Erythroblast (primary cell): ENCODE measurements around the gene UBXN11.

ENCODE experiments used
- DNase-seq, 2 experiments: peaks; one replicate each; lab custom pipeline; 2025; lab: John Stamatoyannopoulos, UW
- GATA1 ChIP-seq: IDR thresholded peaks from 2 replicates; pipeline ENCODE4 v1.6.1; 2011; ENCODE audit warnings: low read depth, mild to moderate bottlenecking, control low read depth, low read length, moderate library complexity
- POLR2A ChIP-seq: IDR thresholded peaks from 2 replicates; pipeline ENCODE4 v1.6.1; 2011; ENCODE audit warnings: mild to moderate bottlenecking, low read length

The UBXN11 gene

DNA sequence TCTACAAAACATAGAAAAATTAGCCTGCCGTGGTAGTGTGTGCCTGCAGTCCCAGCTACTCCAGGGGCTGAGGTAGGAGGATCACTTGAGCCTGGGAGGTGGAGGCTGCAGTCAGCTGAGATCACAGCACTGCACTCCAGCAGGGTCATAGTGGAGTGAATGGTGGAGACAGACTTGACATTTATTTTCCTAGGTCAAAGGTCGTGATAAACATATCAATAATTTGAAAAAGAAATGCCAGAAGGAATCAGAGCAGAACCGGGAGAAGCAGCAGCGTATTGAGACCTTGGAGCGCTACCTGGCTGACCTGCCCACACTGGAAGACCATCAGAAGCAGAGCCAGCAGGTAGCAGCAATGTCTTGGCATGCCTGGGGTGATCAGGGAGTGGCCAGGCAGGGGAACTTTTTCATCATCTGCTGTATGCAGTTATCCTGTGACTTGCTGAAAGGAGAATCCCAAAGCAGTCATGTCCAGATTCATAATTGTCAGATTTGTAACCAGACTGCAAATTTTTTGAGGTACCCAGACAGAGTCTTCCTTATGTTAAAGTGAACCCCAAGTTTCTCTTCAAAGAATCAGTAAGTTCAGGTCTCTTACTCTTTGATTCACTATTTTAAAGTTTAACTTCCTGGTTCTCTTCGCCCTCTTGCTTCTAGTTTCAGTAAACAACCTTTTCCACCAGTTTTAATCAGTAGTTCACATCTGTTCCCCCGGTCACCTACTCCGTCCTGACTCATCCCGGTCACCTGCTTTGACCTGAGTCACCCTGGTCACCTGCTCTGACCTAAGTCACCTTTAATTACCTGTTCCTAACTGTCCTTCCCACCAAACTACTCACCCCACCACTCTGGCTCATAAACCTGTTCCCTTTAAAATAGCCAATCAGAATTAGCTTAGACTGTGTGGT is 37.9 kb downstream of the UBXN11 start:
- no peak for DNase-seq
- TF ChIP-seq POLR2A (no peak), GATA1 (no peak)

DNA sequence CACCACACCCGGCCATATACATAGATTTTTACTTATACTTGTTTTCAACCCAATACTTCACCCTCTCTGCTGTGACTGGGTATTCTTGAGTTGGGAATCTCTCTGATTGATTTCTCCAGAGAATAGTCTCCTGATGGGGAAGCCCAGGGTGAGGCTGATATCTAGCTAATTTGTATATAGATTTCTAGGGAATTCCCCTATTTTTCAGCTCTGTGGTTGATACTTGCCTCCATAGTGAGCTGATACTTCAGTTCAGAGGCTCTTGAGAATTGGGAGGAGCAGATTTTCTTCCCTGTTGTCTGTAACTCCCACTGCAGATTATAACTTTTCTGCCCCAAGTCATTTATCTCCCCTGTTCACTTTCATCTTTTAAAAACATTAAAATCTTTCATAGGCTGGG is 41.0 kb downstream of the UBXN11 start:
- TF ChIP-seq GATA1: no peak
- TF ChIP-seq POLR2A: no peak
- no peak for DNase-seq

DNA sequence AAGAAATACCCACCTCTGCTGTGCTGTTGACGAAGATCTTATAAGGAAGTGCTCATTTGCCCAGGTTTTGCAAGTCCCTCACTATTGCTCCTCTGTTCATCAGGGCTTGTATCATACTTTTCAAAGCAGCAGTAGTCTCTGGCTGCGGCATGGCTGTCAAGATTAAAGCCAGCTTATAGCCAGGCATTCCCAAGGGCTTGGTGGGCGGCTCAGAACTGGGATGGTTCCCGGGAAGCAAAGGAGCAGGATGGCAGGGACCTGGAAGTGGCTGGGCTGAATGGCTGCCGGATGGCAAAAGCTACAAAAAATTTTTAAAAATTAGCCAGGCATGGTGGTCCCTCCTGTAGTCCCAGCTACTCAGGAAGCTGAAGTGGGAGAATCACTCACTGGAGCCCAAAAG is 43.2 kb downstream of the UBXN11 start:
- TF ChIP-seq POLR2A: no peak
- TF ChIP-seq GATA1: no peak
- DNase-seq: no peak

DNA sequence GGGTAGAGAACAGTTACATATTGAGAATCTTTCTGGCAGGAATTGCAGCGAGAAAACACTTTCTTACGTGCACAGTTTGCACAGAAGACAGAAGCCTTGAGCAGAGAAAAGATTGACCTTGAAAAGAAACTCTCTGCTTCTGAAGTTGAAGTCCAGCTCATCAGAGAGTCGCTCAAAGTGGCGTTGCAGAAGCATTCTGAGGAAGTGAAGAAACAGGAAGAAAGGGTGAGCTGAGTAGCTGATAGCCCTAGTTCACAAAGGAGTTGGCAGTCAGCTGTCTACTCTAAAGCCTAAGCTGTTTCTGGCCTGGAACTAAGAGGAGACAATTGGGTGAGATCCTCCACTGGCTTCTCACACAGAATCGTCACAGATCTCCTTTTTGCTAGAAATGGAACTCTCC is 46.9 kb downstream of the UBXN11 start:
- no peak for TF ChIP-seq GATA1
- no peak for TF ChIP-seq POLR2A
- DNase-seq: no peak

DNA sequence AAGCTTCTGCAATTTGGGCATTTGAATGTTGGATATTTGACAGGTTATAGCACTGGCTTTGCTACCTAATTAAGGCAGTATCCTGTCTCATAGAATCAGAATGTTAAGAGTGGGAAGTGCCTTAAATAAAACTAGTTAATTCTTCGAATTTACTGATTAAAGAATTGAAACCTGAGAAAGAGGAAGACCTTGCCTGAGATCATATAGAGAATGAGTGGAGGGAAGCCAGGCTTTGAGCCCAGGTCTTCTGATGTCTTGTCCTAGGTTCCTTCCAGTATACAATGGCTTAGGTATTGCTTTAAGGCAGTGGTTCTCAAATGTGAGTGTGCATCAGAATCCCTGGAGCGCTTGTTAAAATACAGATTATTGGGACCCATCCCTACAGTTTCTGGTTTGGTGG is 47.4 kb downstream of the UBXN11 start:
- no peak for DNase-seq

DNA sequence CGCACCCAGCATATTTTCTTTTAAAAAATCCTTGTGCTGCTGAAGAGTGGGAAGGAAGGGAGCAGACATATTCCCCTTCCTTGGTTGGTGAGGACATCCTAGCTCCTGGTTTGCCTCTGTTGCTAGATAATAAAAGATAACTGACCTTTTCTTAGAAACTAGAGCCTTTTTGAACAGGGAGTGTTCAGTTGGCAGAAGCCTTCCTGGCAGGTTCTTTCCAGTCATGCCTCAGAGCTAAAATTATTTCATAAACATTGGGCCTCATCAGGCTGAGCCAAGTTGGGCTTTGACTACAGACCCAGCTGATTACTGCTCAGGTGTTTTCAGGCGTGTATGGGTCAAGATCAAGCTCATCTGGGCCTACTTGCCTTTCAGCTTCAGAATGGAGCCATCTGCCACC is 49.2 kb downstream of the UBXN11 start:
- no peak for TF ChIP-seq GATA1
- TF ChIP-seq POLR2A: no peak

More for the DNA sequence above, 47.4 kb downstream of the UBXN11 start:
- TF ChIP-seq GATA1 (no peak), POLR2A (no peak)

DNA sequence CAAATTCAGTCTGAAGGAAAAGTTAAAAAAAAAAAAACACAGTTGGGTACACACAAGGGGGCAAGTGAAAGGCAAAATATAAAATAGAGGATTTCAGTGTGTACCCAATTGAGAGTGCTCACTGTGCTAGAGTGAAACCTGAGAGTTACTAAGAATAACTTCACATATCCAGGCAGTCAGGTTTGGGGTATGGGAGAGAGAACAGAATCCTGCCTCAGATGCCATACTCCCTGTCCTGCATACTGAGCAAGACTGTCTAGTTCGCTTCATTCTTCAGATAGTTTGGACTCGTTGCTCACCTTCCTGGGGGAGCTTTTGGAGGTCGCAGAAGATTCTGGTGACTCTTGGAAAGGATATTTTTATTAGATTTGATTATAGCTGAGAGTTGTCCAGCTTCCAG is 52.0 kb downstream of the UBXN11 start:
- TF ChIP-seq GATA1: no peak
- no peak for TF ChIP-seq POLR2A
- no peak for DNase-seq

More for the DNA sequence above, 49.2 kb downstream of the UBXN11 start:
- no peak for DNase-seq

DNA sequence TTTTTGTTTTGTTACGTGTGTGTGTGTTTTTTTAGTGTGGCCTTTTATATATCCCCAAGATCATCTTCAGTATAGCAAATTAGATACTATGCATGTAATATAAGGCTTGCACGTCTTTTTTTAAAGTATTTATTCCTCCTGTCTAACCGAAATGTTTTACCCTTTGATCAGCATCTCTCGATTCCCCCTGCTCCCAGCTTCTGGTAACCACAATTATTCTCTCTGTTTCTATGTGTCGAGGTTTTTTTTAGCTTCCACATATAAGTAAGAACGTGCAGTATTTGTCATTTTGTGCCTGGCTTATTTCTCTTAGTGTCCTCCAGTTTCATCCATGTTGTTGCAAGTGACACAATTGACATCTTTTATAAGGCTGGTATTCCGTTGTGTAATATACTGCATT is 53.7 kb downstream of the UBXN11 start:
- DNase-seq: no peak
- TF ChIP-seq POLR2A: no peak
- TF ChIP-seq GATA1: no peak

DNA sequence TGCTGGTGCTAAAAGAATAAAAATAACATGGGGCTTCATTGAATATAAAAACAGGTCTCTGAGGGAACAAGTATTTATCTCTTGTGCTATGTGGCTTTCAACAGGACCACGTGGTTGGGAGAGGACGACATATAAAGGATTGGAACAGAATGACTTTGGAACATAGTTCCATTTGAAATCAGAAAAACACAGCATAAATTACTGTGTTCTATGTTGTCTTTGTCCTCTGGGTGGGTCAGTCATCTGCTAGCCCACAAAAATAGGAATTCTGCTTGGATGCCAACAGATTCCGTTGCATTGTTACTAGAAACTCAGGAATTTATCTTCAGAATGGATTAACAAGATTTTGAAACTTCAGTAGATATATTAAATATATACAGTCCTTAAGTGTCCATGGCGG is 66.5 kb downstream of the UBXN11 start:
- TF ChIP-seq GATA1 (no peak), POLR2A (no peak)
- DNase-seq: no peak

DNA sequence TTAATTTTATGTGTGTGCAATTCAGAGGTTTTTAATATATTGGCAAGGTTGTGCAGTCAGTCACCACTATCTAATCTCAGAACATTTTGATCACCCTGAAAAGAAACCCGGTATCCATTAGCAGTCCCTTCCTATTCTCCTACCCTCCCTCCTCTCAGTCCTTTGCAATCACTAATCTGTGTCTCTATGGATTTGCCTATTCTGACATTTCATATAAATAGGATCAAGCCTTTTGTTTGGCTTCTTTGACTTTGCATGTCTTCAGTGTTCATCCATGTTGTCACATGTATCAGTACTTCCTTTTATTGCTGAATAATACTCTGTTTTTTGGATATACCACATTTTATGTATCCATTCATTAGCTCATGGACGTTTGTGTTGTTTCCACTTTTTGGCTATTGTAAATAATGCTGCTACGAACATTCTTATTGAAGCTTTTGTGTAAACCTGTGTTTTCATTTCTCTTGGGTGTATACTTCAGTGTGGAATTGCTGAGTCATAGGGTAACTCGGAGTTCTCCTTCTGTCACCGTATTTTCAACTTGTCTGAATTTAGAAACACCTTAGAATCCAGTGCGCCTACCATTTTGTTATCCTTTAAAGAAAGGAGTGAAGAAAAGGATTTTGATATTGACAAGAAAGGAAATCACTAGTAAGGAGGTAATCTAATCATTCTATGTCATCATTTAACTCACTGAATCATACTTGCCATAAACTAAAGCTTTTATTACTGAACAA is 69.0 kb downstream of the UBXN11 start:
- TF ChIP-seq GATA1 (no peak), POLR2A (no peak)
- DNase-seq: peak; percentile 75 to 82

DNA sequence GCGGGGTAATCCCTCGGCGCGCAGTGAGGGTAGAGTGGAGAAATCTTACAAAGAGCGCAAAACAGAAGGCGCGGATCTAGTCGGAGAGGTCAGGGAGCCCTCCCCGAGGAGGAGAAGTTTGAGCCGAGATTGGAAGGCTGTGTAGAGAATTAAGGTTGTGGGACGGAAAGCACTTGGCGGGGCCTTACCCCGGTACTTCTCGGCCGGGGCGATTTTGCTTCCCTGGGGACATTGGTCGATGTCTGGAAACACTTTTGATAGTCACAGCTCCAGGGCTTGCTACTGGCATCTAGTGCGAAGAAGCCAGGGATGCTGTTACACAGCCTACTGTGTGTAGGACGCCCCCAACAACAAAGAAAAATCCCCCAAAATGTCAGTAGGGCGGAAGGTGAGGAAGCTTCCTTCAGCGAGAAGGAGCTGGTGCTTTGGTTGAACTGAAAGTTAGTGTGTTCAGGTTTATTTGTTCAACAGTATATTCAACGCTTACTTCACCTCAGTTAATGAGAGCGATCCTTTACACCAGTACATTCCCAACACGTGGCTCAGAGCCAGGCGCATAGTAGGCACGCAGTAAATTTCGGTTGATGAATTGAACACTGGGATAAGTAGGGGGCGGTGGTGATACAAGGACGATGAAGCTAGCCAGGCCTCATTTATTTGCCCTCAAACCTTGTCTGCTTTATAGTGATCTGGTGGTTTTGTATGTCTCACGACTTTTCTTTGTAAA is 71.6 kb downstream of the UBXN11 start:
- no peak for TF ChIP-seq GATA1
- no peak for TF ChIP-seq POLR2A
- peak in 1 of 2 experiments; percentile 67 for DNase-seq

DNA sequence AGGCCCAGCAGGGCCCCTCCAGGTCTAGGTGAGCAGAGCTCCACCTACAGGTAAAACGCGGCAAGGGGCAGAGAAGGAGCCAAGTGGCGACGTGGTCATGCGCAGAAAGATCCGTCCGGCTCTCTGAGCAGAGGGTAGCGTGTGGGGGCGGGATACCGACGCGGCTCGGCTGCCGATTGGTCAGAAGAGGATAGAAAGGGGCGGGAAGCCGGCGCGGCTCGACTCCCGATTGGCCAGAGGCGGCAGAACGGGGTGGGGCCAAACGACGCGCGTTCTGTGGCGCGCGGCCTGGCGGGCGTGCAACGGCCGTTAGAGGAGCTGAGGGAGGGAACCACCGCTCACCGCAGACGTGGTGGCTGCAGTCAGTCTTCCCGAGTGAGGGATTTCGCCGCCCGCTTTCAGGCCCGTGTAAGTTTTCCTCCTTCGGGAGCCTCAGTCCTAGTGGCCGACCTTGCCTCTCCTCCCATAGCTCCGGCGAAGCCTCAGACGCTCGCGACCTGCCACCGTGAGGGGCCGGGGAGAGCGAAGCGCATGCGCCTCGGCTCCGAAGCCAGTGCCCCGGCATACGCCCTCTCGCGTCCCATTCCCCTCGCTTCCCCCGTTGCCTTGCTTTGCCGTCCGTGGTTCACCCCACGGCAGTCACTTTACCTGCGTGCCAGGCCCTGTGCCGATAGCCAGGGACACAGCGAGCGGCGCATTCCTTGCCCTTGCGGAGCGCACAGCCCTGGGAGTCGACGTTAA is 72.4 kb downstream of the UBXN11 start, which contains the start of gene CEP85:
TSS of gene CEP85 (plus strand) at position 298 of the 741 bp plus-strand sequence. CDS start 5,584 bp downstream, outside the sequence.
- DNase-seq: peak; percentile 98 to 100
- TF ChIP-seq POLR2A (peak; percentile 98), GATA1 (no peak)
